ENCODE data around the gene DLEC1. TPM values are rescaled to one million over a fixed set of nuclear protein-coding genes. Genes with fewer than 3 reads are reported as not detected.

DLEC1 gene
- total RNA-seq, 8 experiments from 2014 or later = 0.27 to 3.5 (median 0.81) TPM

GRCh38 chr3:38117163-38117716 is 78.2 kb downstream of the DLEC1 start:
- in situ Hi-C loops (cut with MboI; ENCODE audit: low pct_unique_long_range_greater_than_20kb in 2 of 9, low sequenced_read_pairs in 9 of 9, unreplicated experiment in 9 of 9) = no loop called here
- Histone ChIP-seq H3K4me1 (replicated peaks in 1 of 2) (no peaks in the 10 kb centered on the region), H3K27ac (no peak overlapping the region), H3K4me3 (no peak overlapping the region)
- WGBS, 10 experiments = 83 to 86% methylated on average over 1 of the region's 10 CpGs; no CpG with 5 or more reads in 8 of the 10 experiments
- ATAC-seq (replicated peaks in 6 of 8) = peak in 6 of 8 experiments; percentile 3 to 66 (median 26)

GRCh38 chr3:38117748-38118420 is 78.9 kb downstream of the DLEC1 start:
- peak; percentile 32 to 81 (median 40) for ATAC-seq (replicated peaks in 6 of 8)
- H3K4me3 ChIP-seq = no peak overlapping the region
- no peak overlapping the region for H3K27ac ChIP-seq
- WGBS, 10 experiments = 59 to 60% methylated on average over 1 to 5 of the region's 11 CpGs; no CpG with 5 or more reads in 8 of the 10 experiments
- no peaks in the 10 kb centered on the region for H3K4me1 ChIP-seq (replicated peaks in 1 of 2)
- in situ Hi-C loops (cut with MboI; ENCODE audit: low pct_unique_long_range_greater_than_20kb in 2 of 9, low sequenced_read_pairs in 9 of 9, unreplicated experiment in 9 of 9) = no loop called here

DNA sequence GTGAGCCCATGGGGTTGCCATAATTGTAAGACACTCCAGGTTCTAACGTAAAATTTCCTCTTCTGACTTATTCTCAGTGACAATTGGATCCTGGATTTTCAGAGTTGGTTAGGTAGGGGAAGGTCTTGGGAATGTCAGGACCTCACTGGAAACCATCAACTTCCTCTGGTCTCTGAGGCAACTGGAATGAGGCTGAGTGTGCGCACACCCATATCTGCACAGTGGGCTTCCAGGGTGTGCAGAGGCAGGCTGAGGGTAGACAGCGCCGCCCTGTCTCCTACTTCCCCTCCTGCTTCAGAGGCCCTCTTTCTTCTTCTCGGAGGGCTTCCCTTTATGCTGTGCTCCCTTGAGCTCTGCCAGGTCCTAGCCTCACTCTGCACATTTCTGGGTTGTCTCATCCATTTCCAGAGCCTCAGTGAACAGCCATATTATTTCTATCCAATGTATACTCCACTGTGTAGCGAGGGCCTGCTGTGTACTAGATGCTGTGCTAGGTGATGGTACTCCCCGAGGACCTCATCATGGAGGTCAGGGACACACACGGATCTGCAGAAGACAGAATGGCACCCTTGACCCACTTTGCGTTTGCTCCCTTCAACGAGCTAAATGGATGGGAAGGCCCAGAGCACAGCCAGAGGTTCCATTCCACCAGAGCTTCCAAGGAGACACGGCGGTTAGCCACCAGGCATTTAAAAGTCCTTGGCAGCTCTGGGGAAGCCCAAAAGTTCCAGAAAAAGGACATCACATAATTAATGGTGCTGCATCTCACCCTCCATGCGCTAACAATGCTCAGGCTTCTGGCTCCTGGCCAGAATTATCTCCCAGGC is 79.6 kb downstream of the DLEC1 start:
- H3K4me3 ChIP-seq = no peak overlapping the region
- 60 to 100% (median 94%) methylated on average over 1 to 6 of the region's 13 CpGs; no CpG with 5 or more reads in 5 of the 10 experiments for WGBS, 10 experiments
- ATAC-seq (replicated peaks in 6 of 8) = no peak
- H3K4me1 ChIP-seq (replicated peaks in 1 of 2) = no peaks in the 10 kb centered on the region
- in situ Hi-C loops (cut with MboI; ENCODE audit: low pct_unique_long_range_greater_than_20kb in 2 of 9, low sequenced_read_pairs in 9 of 9, unreplicated experiment in 9 of 9) = no loop called here
- H3K27ac ChIP-seq = no peak overlapping the region

- Histone ChIP-seq H3K27ac (no peak overlapping the region), H3K4me1 (replicated peaks in 1 of 2) (no peaks in the 10 kb centered on the region), H3K4me3 (no peak overlapping the region)
- WGBS, 10 experiments = 100% methylated on average over 1 of the region's 1 CpG; no CpG with 5 or more reads in 9 of the 10 experiments
- in situ Hi-C loops (cut with MboI; ENCODE audit: low pct_unique_long_range_greater_than_20kb in 2 of 9, low sequenced_read_pairs in 9 of 9, unreplicated experiment in 9 of 9) = no loop called here
- ATAC-seq (replicated peaks in 6 of 8) = no peak
Observed at GRCh38 chr3:38119248-38119544, 80.2 kb downstream of the DLEC1 start.

DNA sequence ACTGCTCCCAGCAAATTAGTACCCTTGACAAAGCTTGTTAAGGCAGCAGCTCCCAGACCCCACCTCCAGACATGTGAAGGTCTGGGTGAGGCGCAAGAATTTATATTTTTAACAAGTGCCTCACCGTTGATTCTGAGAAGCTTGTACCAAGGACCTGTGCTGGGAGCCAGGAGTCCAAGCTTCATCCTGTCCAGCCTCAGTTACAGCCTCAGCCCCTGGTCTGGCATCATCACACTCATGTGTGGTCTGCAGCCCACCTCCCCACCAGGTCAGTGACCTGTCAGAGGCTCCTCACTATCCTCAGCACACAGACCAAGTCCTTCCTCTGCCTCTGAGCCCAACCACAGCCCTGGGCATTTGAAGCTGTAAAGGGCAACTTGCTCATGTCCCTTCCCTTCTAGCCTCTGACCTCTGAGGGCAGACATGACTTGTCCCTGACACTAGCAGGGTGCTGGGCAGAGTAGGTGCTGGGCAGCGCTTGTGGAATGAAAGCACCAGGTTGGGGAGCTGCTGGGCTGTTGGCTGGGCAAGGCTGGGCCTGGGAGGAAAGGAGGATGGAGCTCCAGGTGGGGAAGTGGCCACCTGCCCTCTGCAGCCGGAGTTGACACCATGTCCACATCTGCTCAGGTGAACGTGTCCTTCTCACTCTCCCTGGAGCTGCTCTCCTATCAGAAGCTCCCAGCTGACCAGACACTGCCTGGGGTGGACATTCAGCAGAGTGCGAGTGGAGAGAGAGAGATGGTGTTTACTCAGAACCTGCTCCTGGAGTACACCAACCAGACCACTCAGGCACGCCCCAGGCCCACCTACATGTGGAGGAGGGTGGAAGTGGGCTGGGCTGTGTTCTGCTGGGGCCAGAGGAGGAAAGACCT is 81.0 kb downstream of the DLEC1 start:
- WGBS, 10 experiments = 75 to 100% (median 94%) methylated on average over 2 to 4 of the region's 7 CpGs; no CpG with 5 or more reads in 5 of the 10 experiments
- Histone ChIP-seq H3K27ac (no peak overlapping the region), H3K4me1 (replicated peaks in 1 of 2) (no peaks in the 10 kb centered on the region), H3K4me3 (no peak overlapping the region)
- in situ Hi-C loops (cut with MboI; ENCODE audit: low pct_unique_long_range_greater_than_20kb in 2 of 9, low sequenced_read_pairs in 9 of 9, unreplicated experiment in 9 of 9) = no loop called here
- no peak for ATAC-seq (replicated peaks in 6 of 8)

- in situ Hi-C loops (cut with MboI; ENCODE audit: low pct_unique_long_range_greater_than_20kb in 2 of 9, low sequenced_read_pairs in 9 of 9, unreplicated experiment in 9 of 9) = no loop called here
- Histone ChIP-seq H3K27ac (no peak overlapping the region), H3K4me1 (replicated peaks in 1 of 2) (no peaks in the 10 kb centered on the region), H3K4me3 (no peak overlapping the region)
- ATAC-seq (replicated peaks in 6 of 8) = peak in 1 of 8 experiments; percentile 6
- WGBS, 10 experiments = 20 to 100% (median 89%) methylated on average over 1 to 7 of the region's 11 CpGs; no CpG with 5 or more reads in 3 of the 10 experiments
Observed at GRCh38 chr3:38120693-38121450, 81.9 kb downstream of the DLEC1 start.

GRCh38 chr3:38121451-38121831 is 82.4 kb downstream of the DLEC1 start:
- 50 to 100% (median 80%) methylated on average over 1 to 2 of the region's 9 CpGs; no CpG with 5 or more reads in 6 of the 10 experiments for WGBS, 10 experiments
- no peak for ATAC-seq (replicated peaks in 6 of 8)
- no peaks in the 10 kb centered on the region for H3K4me1 ChIP-seq (replicated peaks in 1 of 2)
- no peak overlapping the region for H3K27ac ChIP-seq
- H3K4me3 ChIP-seq = no peak overlapping the region
- in situ Hi-C loops (cut with MboI; ENCODE audit: low pct_unique_long_range_greater_than_20kb in 2 of 9, low sequenced_read_pairs in 9 of 9, unreplicated experiment in 9 of 9) = no loop called here

DNA sequence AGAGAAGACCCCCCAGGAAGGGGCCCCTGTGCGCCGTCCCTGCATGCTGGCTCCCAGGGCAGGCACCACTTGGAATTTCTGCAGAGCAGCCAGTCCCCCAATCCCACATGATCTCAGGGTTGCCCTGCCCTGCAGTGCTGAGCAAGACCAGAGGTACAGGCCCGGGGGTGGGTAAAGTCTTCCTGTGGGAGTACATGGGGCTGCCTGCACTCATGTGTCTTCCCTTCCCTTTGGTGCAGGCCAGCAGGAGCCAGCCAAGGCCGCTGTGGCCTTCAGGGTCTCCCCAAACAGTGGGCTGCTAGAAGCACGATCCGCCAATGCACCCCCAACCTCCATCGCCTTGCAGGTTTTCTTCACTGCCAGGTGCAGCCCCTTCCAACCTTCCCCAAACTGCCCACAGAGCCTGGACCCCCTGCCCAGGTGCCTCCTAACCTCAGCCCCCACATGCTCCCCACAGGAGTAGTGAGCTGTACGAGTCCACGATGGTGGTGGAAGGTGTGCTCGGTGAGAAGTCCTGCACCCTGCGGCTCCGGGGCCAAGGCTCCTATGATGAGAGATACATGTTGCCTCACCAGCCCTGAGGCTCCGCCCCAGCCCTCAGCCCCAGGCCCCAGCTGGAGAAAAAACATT is 82.9 kb downstream of the DLEC1 start:
- WGBS, 10 experiments = 100% methylated on average over 1 to 4 of the region's 13 CpGs; no CpG with 5 or more reads in 7 of the 10 experiments
- H3K27ac ChIP-seq = no peak overlapping the region
- no peaks in the 10 kb centered on the region for H3K4me1 ChIP-seq (replicated peaks in 1 of 2)
- ATAC-seq (replicated peaks in 6 of 8) = no peak
- no peak overlapping the region for H3K4me3 ChIP-seq
- in situ Hi-C loops (cut with MboI; ENCODE audit: low pct_unique_long_range_greater_than_20kb in 2 of 9, low sequenced_read_pairs in 9 of 9, unreplicated experiment in 9 of 9) = no loop called here

- Histone ChIP-seq H3K27ac (no peak overlapping the region), H3K4me1 (replicated peaks in 1 of 2) (no peaks in the 10 kb centered on the region), H3K4me3 (no peak overlapping the region)
- no peak for ATAC-seq (replicated peaks in 6 of 8)
- 82 to 100% (median 100%) methylated on average over 1 to 6 of the region's 9 CpGs; no CpG with 5 or more reads in 5 of the 10 experiments for WGBS, 10 experiments
- in situ Hi-C loops (cut with MboI; ENCODE audit: low pct_unique_long_range_greater_than_20kb in 2 of 9, low sequenced_read_pairs in 9 of 9, unreplicated experiment in 9 of 9) = no loop called here
Observed at GRCh38 chr3:38122712-38123290, 83.8 kb downstream of the DLEC1 start.

DNA sequence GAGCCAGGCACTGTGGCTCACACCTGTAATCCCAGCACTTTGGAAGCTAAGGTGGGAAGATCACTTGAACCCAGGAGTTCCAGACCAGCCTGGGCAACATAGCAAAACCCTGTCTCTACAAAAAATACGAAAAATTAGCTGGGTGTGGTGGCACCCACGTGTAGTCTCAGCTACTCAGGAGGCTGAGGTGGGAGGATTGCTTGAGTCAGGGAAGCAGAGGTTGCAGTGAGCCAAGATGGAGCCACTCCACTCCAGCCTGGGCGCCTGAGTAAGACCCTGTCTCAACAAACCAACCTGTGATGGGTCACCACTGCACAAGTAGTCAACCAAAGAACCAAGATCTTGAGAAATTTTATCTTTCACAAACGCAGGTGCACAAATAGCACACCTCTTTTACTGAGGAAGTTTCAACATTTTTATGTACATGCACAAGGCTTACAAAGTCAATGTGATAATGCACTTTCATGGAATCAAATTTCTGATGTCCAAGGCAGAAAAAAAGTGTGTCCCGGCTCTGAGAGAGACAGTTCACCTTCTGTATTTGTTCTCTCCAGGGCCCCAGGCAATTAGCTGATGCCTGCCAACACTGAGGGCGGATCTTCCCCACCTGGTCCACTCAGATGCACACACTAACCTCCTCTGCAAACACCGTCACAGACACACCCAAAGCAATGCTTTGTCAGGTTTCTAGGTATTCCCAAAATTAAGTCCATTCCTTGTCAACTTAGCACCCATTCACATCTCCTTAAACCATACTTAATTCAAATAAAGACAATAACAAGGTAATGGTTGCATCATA is 85.5 kb downstream of the DLEC1 start:
- in situ Hi-C loops (cut with MboI; ENCODE audit: low pct_unique_long_range_greater_than_20kb in 2 of 9, low sequenced_read_pairs in 9 of 9, unreplicated experiment in 9 of 9) = no loop called here
- WGBS, 10 experiments = 68 to 100% (median 85%) methylated on average over 1 to 4 of the region's 7 CpGs; no CpG with 5 or more reads in 2 of the 10 experiments
- Histone ChIP-seq H3K27ac (no peak overlapping the region), H3K4me1 (replicated peaks in 1 of 2) (no peaks in the 10 kb centered on the region), H3K4me3 (no peak overlapping the region)
- no peak for ATAC-seq (replicated peaks in 6 of 8)

All from motor neuron (in vitro differentiated cells).